Astrocyte (in vitro differentiated cells and primary cell): ENCODE results near the gene DIP2B. TPM values are rescaled to one million over a fixed set of nuclear protein-coding genes. Genes with fewer than 3 reads are reported as not detected.

Experiments used
- DNase-seq: peaks from one replicate; pipeline ENCODE4 v3.0.0-alpha.2; 2010; ENCODE audit warnings: low read depth
- FAIRE-seq: peaks from 2 replicates; lab custom pipeline; 2011; peaks lifted over from hg19 to GRCh38; lab: Jason Lieb, UNC
- H2AFZ ChIP-seq: 2 replicates; pipeline ENCODE4 v1.6.0; 2012; ENCODE audit warnings: low read depth, low read length, inconsistent platforms
- H3K27ac ChIP-seq: 2 replicates; pipeline ENCODE4 v1.5.1; 2011; ENCODE audit warnings: low read depth, low read length, inconsistent platforms
- H3K27me3 ChIP-seq: 2 replicates; pipeline ENCODE4 v1.6.0; 2011; ENCODE audit warnings: low read length, inconsistent platforms; ENCODE audit not compliant: insufficient read depth
- H3K36me3 ChIP-seq: 2 replicates; pipeline ENCODE4 v1.5.1; 2011; ENCODE audit warnings: low read length, inconsistent platforms; ENCODE audit not compliant: insufficient read depth
- H3K4me1 ChIP-seq: 2 replicates; pipeline ENCODE4 v1.5.1; 2011; ENCODE audit warnings: low read length, inconsistent platforms; ENCODE audit not compliant: insufficient read depth
- H3K4me2 ChIP-seq: 2 replicates; pipeline ENCODE4 v1.6.0; 2012; ENCODE audit warnings: low read length, inconsistent platforms
- H3K4me3 ChIP-seq: 2 replicates; pipeline ENCODE4 v1.5.1; 2011; ENCODE audit warnings: low read depth, mild to moderate bottlenecking, low read length, inconsistent platforms; ENCODE audit not compliant: insufficient read depth
- H3K79me2 ChIP-seq: 2 replicates; pipeline ENCODE4 v1.6.0; 2012; ENCODE audit warnings: mild to moderate bottlenecking, low read length, inconsistent platforms; ENCODE audit not compliant: insufficient read depth
- H3K9ac ChIP-seq: 2 replicates; pipeline ENCODE4 v1.6.0; 2012; ENCODE audit warnings: mild to moderate bottlenecking, low read length, inconsistent platforms
- H3K9me3 ChIP-seq: 2 replicates; pipeline ENCODE4 v1.5.1; 2012; ENCODE audit warnings: low read depth, mild to moderate bottlenecking, low read length, inconsistent platforms; ENCODE audit not compliant: insufficient read depth
- H4K20me1 ChIP-seq: 2 replicates; pipeline ENCODE4 v1.6.0; 2012; ENCODE audit warnings: low read length, inconsistent platforms; ENCODE audit not compliant: insufficient read depth
- H3K27ac Mint-ChIP-seq: one replicate; pipeline ENCODE4 v1.8.0; 2021; ENCODE audit warnings: mild to moderate bottlenecking, mixed read lengths; ENCODE audit not compliant: unreplicated experiment
- H3K27me3 Mint-ChIP-seq: one replicate; pipeline ENCODE4 v1.8.0; 2021; ENCODE audit warnings: low read depth, mixed read lengths; ENCODE audit not compliant: unreplicated experiment
- H3K36me3 Mint-ChIP-seq: one replicate; pipeline ENCODE4 v1.8.0; 2021; ENCODE audit warnings: low read depth, mixed read lengths; ENCODE audit not compliant: unreplicated experiment
- H3K4me1 Mint-ChIP-seq: one replicate; pipeline ENCODE4 v1.8.0; 2021; ENCODE audit warnings: low read depth, mixed read lengths; ENCODE audit not compliant: unreplicated experiment
- H3K4me3 Mint-ChIP-seq: one replicate; pipeline ENCODE4 v1.8.0; 2021; ENCODE audit warnings: mild to moderate bottlenecking, moderate library complexity, mixed read lengths; ENCODE audit not compliant: unreplicated experiment
- H3K9me3 Mint-ChIP-seq: one replicate; pipeline ENCODE4 v1.8.0; 2021; ENCODE audit warnings: mild to moderate bottlenecking, mixed read lengths; ENCODE audit not compliant: unreplicated experiment
- EZH2 ChIP-seq: IDR thresholded peaks from 2 replicates; pipeline ENCODE4 v1.6.1; 2012; ENCODE audit warnings: mild to moderate bottlenecking, low read length, inconsistent platforms; ENCODE audit not compliant: insufficient read depth
- total RNA-seq: library from RNA; stranded (reverse); gene quantifications from 2 replicates; pipeline ENCODE4 v1.2.1, GENCODE V29; 2021
- TF ChIP-seq, protein P1 (sequence below): IDR thresholded peaks from 2 replicates; pipeline ENCODE4 v1.5.1; 2011; ENCODE audit warnings: low read depth, mild to moderate bottlenecking, inconsistent platforms, low read length, moderate library complexity; ENCODE audit not compliant: insufficient read depth

DIP2B gene
- total RNA-seq, 1 donor from 2014 or later = 53.2 TPM

GRCh38 chr12:50659690-50660424 is 155.1 kb downstream of the DIP2B start:
- H3K4me2 ChIP-seq = no peak overlapping the region
- DNase-seq = no peak
- no peaks in the 10 kb centered on the region for H3K9me3 Mint-ChIP-seq
- no peak overlapping the region for H3K27ac Mint-ChIP-seq
- peaks cover 9% of the 10 kb centered on the region for H3K4me1 ChIP-seq
- peaks cover 17% of the 10 kb centered on the region for H3K4me1 Mint-ChIP-seq
- H3K27me3 ChIP-seq = no peaks in the 10 kb centered on the region
- no peaks in the 10 kb centered on the region for H3K36me3 ChIP-seq
- FAIRE-seq = no peak
- H3K36me3 Mint-ChIP-seq = no peaks in the 10 kb centered on the region
- H3K4me3 Mint-ChIP-seq = no peak overlapping the region
- H2AFZ ChIP-seq = no peak overlapping the region
- peaks cover 3% of the 10 kb centered on the region for H3K79me2 ChIP-seq
- H3K27me3 Mint-ChIP-seq = no peaks in the 10 kb centered on the region
- H3K9ac ChIP-seq = no peak overlapping the region
- H3K9me3 ChIP-seq = no peaks in the 10 kb centered on the region
- peaks cover 2% of the 10 kb centered on the region for H4K20me1 ChIP-seq
- H3K4me3 ChIP-seq = no peak overlapping the region
- TF ChIP-seq, protein P1, sequence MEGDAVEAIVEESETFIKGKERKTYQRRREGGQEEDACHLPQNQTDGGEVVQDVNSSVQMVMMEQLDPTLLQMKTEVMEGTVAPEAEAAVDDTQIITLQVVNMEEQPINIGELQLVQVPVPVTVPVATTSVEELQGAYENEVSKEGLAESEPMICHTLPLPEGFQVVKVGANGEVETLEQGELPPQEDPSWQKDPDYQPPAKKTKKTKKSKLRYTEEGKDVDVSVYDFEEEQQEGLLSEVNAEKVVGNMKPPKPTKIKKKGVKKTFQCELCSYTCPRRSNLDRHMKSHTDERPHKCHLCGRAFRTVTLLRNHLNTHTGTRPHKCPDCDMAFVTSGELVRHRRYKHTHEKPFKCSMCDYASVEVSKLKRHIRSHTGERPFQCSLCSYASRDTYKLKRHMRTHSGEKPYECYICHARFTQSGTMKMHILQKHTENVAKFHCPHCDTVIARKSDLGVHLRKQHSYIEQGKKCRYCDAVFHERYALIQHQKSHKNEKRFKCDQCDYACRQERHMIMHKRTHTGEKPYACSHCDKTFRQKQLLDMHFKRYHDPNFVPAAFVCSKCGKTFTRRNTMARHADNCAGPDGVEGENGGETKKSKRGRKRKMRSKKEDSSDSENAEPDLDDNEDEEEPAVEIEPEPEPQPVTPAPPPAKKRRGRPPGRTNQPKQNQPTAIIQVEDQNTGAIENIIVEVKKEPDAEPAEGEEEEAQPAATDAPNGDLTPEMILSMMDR = no peak
- TF ChIP-seq EZH2 = no peak
- H3K27ac ChIP-seq = no peak overlapping the region

DNA sequence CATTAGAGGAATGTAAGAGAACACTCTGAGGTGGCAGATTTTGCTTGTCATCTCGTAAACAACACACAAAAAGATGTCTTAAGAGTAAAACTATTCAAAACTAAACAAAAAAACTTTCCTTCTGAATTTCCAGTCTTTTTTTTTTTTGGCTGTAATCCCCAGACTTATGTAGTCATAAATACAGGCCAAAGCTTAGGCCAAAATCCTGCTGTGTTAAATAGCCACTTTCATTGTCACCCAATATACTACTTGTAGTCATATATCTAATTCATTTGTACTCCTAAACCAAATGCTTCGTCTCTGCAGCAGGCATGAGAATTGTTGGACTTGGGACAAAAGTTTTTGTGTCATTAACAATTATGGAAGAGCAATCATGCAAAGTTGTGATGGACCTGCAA is 155.6 kb downstream of the DIP2B start:
- no peak for FAIRE-seq
- H3K36me3 Mint-ChIP-seq = no peaks in the 10 kb centered on the region
- H3K27ac Mint-ChIP-seq = no peak overlapping the region
- Histone ChIP-seq H3K4me3 (no peak overlapping the region), H3K4me1 (peaks cover 9% of the 10 kb centered on the region), H2AFZ (no peak overlapping the region), H3K9ac (no peak overlapping the region), H3K9me3 (no peaks in the 10 kb centered on the region), H3K4me2 (no peak overlapping the region), H3K27ac (no peak overlapping the region), H3K79me2 (peaks cover 3% of the 10 kb centered on the region), H4K20me1 (peaks cover 6% of the 10 kb centered on the region), H3K27me3 (no peaks in the 10 kb centered on the region), H3K36me3 (no peaks in the 10 kb centered on the region)
- peaks cover 17% of the 10 kb centered on the region for H3K4me1 Mint-ChIP-seq
- H3K9me3 Mint-ChIP-seq = no peaks in the 10 kb centered on the region
- DNase-seq = no peak
- no peak overlapping the region for H3K4me3 Mint-ChIP-seq
- TF ChIP-seq, protein P1 = no peak
- no peak for TF ChIP-seq EZH2
- H3K27me3 Mint-ChIP-seq = no peaks in the 10 kb centered on the region
